ENCODE data around the gene PWWP2B.

Gene PWWP2B

DNA sequence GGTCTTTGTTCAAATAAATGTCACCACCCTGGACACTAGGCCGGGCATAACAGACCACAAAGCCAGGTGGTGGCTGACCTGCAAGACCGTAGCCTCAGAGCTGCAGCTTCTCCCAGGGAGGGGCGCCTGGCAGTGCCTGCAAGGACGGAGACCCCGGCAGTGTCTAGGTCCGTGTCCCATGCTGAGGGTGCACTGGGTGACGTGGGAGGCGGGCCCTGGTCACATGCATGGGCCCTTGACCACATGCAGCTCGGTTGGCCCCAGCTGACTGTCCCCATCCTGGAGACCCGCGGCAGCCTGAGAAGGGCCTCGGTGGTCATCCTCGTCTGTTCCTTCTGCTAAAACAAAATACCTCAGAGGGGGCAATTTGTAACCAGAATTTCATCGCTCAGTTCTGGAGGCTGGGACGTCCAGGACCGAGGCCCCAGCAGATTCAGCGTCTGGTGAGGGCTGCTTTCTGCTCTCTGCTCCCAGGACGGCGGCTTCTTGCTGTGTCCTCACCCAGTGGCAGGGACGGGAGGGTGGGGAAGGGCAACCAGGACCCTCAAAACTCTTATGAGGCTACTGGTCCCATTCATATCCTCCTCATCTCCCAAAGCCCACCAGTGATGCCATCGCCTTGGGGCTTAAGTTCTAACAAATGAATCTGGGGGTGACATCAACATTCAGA is 36.8 kb downstream of the PWWP2B start:
- TF ChIP-seq TEAD4 (IDR thresholded peaks at IDR 0.05): no peak
- no peak for TF ChIP-seq EP300 (IDR thresholded peaks at IDR 0.05; ENCODE audit: borderline replicate concordance)
- TF ChIP-seq ZBTB7A (IDR thresholded peaks at IDR 0.05; ENCODE audit: low read depth): no peak
- TF ChIP-seq, protein P1, sequence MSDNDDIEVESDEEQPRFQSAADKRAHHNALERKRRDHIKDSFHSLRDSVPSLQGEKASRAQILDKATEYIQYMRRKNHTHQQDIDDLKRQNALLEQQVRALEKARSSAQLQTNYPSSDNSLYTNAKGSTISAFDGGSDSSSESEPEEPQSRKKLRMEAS (IDR thresholded peaks at IDR 0.05): no peak
- TF ChIP-seq FOXM1 (IDR thresholded peaks at IDR 0.05; ENCODE audit: borderline replicate concordance, low read depth): no peak
- no peak for TF ChIP-seq TAF1 (IDR thresholded peaks at IDR 0.05; ENCODE audit: low read depth)
- no peak for TF ChIP-seq NFIC (IDR thresholded peaks at IDR 0.05)
- no peak for TF ChIP-seq CEBPB (IDR thresholded peaks at IDR 0.05)

DNA sequence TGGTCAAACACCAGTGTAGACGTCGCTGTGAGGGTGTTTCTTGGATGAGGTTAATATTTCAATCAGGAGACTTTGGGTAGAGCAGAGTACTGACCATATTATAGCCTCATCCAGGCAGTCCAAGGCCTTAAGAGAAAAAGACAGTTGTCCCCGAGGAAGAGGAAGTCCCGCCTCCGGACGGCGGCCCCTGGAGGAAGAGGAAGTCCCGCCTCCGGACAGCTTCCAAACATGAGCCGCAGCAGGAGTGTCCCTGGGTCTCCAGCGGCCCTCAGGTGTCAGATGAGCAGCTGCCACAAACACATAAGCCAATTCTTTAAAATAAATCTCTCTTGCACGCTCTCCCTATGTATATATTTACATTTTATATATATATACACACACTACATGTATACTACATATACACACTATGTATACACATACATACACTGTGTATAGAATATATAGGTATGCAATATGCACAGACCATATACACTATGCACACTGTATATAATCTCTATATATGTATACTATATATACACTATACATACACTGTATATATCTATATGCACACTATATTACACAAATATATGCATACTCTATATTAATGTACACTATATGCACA is 37.5 kb downstream of the PWWP2B start:
- TF ChIP-seq RAD21 (IDR thresholded peaks at IDR 0.05; ENCODE audit: low read depth): no peak
- no peak for TF ChIP-seq CEBPB (IDR thresholded peaks at IDR 0.05)
- TF ChIP-seq TEAD4 (IDR thresholded peaks at IDR 0.05): no peak
- TF ChIP-seq, protein P1 (IDR thresholded peaks at IDR 0.05): no peak
- no peak for TF ChIP-seq ZBTB7A (IDR thresholded peaks at IDR 0.05; ENCODE audit: low read depth)
- TF ChIP-seq, protein P2, sequence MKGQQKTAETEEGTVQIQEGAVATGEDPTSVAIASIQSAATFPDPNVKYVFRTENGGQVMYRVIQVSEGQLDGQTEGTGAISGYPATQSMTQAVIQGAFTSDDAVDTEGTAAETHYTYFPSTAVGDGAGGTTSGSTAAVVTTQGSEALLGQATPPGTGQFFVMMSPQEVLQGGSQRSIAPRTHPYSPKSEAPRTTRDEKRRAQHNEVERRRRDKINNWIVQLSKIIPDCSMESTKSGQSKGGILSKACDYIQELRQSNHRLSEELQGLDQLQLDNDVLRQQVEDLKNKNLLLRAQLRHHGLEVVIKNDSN (IDR thresholded peaks at IDR 0.05): no peak
- TF ChIP-seq YY1 (IDR thresholded peaks at IDR 0.05; ENCODE audit: low read depth): no peak
- TF ChIP-seq TAF1 (IDR thresholded peaks at IDR 0.05; ENCODE audit: low read depth): no peak
- TF ChIP-seq, protein P3, sequence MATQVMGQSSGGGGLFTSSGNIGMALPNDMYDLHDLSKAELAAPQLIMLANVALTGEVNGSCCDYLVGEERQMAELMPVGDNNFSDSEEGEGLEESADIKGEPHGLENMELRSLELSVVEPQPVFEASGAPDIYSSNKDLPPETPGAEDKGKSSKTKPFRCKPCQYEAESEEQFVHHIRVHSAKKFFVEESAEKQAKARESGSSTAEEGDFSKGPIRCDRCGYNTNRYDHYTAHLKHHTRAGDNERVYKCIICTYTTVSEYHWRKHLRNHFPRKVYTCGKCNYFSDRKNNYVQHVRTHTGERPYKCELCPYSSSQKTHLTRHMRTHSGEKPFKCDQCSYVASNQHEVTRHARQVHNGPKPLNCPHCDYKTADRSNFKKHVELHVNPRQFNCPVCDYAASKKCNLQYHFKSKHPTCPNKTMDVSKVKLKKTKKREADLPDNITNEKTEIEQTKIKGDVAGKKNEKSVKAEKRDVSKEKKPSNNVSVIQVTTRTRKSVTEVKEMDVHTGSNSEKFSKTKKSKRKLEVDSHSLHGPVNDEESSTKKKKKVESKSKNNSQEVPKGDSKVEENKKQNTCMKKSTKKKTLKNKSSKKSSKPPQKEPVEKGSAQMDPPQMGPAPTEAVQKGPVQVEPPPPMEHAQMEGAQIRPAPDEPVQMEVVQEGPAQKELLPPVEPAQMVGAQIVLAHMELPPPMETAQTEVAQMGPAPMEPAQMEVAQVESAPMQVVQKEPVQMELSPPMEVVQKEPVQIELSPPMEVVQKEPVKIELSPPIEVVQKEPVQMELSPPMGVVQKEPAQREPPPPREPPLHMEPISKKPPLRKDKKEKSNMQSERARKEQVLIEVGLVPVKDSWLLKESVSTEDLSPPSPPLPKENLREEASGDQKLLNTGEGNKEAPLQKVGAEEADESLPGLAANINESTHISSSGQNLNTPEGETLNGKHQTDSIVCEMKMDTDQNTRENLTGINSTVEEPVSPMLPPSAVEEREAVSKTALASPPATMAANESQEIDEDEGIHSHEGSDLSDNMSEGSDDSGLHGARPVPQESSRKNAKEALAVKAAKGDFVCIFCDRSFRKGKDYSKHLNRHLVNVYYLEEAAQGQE (IDR thresholded peaks at IDR 0.05; ENCODE audit: low read depth): no peak
- no peak for TF ChIP-seq NFIC (IDR thresholded peaks at IDR 0.05)
- no peak for TF ChIP-seq TCF12 (IDR thresholded peaks at IDR 0.05; ENCODE audit: low read depth)
- TF ChIP-seq FOXM1 (IDR thresholded peaks at IDR 0.05; ENCODE audit: borderline replicate concordance, low read depth): no peak
- TF ChIP-seq CREB1 (IDR thresholded peaks at IDR 0.05; ENCODE audit: low read depth): no peak
- no peak for TF ChIP-seq EP300 (IDR thresholded peaks at IDR 0.05; ENCODE audit: borderline replicate concordance)
- no peak for TF ChIP-seq EGR1 (IDR thresholded peaks at IDR 0.05)

DNA sequence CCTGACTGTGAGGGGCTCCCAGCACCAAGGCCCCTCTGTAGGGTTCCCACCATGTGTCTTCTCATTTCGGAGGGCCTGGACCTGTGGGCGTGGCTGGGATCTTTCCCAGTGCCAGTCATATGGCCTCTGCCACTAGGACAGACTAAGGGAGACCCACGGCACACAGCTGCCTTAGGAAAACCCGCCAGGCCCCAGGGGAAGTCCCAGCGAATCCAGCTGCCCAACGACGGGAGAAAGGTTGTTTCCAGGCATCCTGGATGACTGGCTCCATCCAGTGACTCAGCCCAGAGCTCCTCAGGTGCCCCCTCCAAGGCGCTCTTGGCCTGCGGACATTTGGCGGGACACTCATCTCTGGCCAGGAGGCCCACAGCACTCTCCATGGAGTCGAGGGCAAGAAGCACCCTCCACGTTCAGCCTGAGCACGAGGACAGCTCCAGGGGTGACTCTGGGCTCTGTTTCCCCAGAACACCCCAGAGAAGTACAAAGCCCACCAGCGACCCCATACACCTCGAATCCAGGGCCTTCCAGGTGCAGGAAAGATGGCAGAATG is 39.9 kb downstream of the PWWP2B start:
- TF ChIP-seq TCF12 (IDR thresholded peaks at IDR 0.05; ENCODE audit: low read depth) (no peak), ZBTB7A (IDR thresholded peaks at IDR 0.05; ENCODE audit: low read depth) (no peak), TEAD4 (IDR thresholded peaks at IDR 0.05) (no peak), TAF1 (IDR thresholded peaks at IDR 0.05; ENCODE audit: low read depth) (no peak), CEBPB (IDR thresholded peaks at IDR 0.05) (no peak), RAD21 (IDR thresholded peaks at IDR 0.05; ENCODE audit: low read depth) (no peak), FOXM1 (IDR thresholded peaks at IDR 0.05; ENCODE audit: borderline replicate concordance, low read depth) (no peak), NFIC (IDR thresholded peaks at IDR 0.05) (no peak), EGR1 (IDR thresholded peaks at IDR 0.05) (no peak), CREB1 (IDR thresholded peaks at IDR 0.05; ENCODE audit: low read depth) (no peak), EP300 (IDR thresholded peaks at IDR 0.05; ENCODE audit: borderline replicate concordance) (no peak), YY1 (IDR thresholded peaks at IDR 0.05; ENCODE audit: low read depth) (no peak)
- TF ChIP-seq, protein P1 (IDR thresholded peaks at IDR 0.05): no peak
- TF ChIP-seq, protein P3 (IDR thresholded peaks at IDR 0.05; ENCODE audit: low read depth): no peak
- TF ChIP-seq, protein P2 (IDR thresholded peaks at IDR 0.05): no peak

DNA sequence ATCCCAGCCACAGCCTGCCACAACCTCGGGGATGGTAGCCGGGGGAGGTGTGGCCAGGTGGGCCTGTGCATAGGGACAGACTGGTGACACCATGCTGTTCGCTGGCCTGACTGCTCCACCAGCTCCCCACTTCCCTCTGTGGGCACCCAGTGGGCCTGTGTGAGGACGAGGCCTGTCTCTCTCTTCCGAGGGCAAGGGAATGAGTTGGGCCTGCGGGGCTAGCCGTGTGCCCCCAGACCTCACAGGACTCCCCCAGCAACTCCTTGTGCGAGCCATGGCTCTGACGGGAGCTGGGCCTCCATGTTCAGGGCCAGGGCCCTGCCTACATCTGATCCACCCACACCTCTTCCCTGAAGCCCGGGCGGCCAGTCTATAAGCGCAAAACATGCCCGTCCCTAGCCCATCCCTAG is 40.5 kb downstream of the PWWP2B start:
- TF ChIP-seq ZBTB7A (IDR thresholded peaks at IDR 0.05; ENCODE audit: low read depth) (no peak), NFIC (IDR thresholded peaks at IDR 0.05) (no peak), CEBPB (IDR thresholded peaks at IDR 0.05) (no peak), TCF12 (IDR thresholded peaks at IDR 0.05; ENCODE audit: low read depth) (no peak), TAF1 (IDR thresholded peaks at IDR 0.05; ENCODE audit: low read depth) (no peak), EP300 (IDR thresholded peaks at IDR 0.05; ENCODE audit: borderline replicate concordance) (no peak), YY1 (IDR thresholded peaks at IDR 0.05; ENCODE audit: low read depth) (no peak), EGR1 (IDR thresholded peaks at IDR 0.05) (no peak), RAD21 (IDR thresholded peaks at IDR 0.05; ENCODE audit: low read depth) (no peak), FOXM1 (IDR thresholded peaks at IDR 0.05; ENCODE audit: borderline replicate concordance, low read depth) (no peak)
- TF ChIP-seq, protein P1 (IDR thresholded peaks at IDR 0.05): no peak
- TF ChIP-seq, protein P3 (IDR thresholded peaks at IDR 0.05; ENCODE audit: low read depth): no peak
- TF ChIP-seq, protein P2 (IDR thresholded peaks at IDR 0.05): no peak

All from Ishikawa (cell line).